Kidney (tissue), 14 donors: ENCODE measurements around the gene MST1. TPM values are rescaled to one million over a fixed set of nuclear protein-coding genes. Genes with fewer than 3 reads are reported as not detected.

Experiments used
- DNase-seq, 5 donors: peaks; one replicate each; pipeline ENCODE4 v3.0.0-alpha.2; 2013 to 2020
- FAIRE-seq: peaks from 2 replicates; lab custom pipeline; 2012; peaks lifted over from hg19 to GRCh38; lab: Jason Lieb, UNC
- H3K27ac ChIP-seq, 2 donors: one replicate each; pipeline ENCODE4 v1.7.0; 2013; ENCODE audit warnings: low read depth in 2 of 2, low read length in 2 of 2, inconsistent platforms in 1 of 2
- H3K27me3 ChIP-seq: one replicate; pipeline ENCODE4 v1.7.1; 2013; ENCODE audit warnings: low read length, inconsistent platforms; ENCODE audit not compliant: control insufficient read depth, insufficient read depth
- H3K36me3 ChIP-seq, 3 donors: one replicate each; pipeline versions ENCODE4 v1.7.0 to v1.7.1; 2013; ENCODE audit warnings: low read length in 3 of 3, control low read depth in 1 of 3, inconsistent platforms in 1 of 3; ENCODE audit not compliant: insufficient read depth in 3 of 3, control insufficient read depth in 2 of 3
- H3K4me1 ChIP-seq, 3 donors: one replicate each; pipeline versions ENCODE4 v1.7.0 to v1.7.1; 2013; ENCODE audit warnings: low read length in 3 of 3, inconsistent platforms in 1 of 3, low read depth in 1 of 3; ENCODE audit not compliant: control insufficient read depth in 2 of 3, insufficient read depth in 2 of 3
- H3K4me3 ChIP-seq, 3 donors: one replicate each; pipeline versions ENCODE4 v1.7.0 to v1.8.1; 2013; ENCODE audit warnings: low read length in 3 of 3, control low read depth in 1 of 3, inconsistent platforms in 1 of 3
- H3K9ac ChIP-seq, 3 donors: one replicate each; pipeline versions ENCODE4 v1.7.0 to v1.7.1; 2013; ENCODE audit warnings: low read length in 3 of 3, control low read depth in 1 of 3, inconsistent platforms in 1 of 3
- H3K9me3 ChIP-seq, 3 donors: one replicate each; pipeline versions ENCODE4 v1.7.0 to v1.7.1; 2013; ENCODE audit warnings: low read length in 3 of 3, control low read depth in 1 of 3, inconsistent platforms in 1 of 3; ENCODE audit not compliant: control insufficient read depth in 2 of 3, insufficient read depth in 1 of 3
- CTCF ChIP-seq: IDR thresholded peaks from 3 replicates; pipeline ENCODE4 v1.5.1; 2012; ENCODE audit warnings: mild to moderate bottlenecking, moderate library complexity, borderline replicate concordance; ENCODE audit not compliant: insufficient read depth; ENCODE audit errors: extremely low read depth
- intact Hi-C: fragments of 100-400 bp; cut with DNase I; formaldehyde crosslinking; loops from one replicate; pipeline ENCODE4 v1.11.1; 2022
- polyA plus RNA-seq: library from polyadenylated mRNA; stranded (reverse); fragments of 350-450 nt; fragmentation: Illumina TruSeq; extraction: RNeasy Lipid Tissue Mini Kit (QIAGEN cat#74804); gene quantifications from one replicate; pipeline ENCODE4 v1.2.3, GENCODE V29; 2014; ENCODE audit warnings: low read depth, low replicate concordance; ENCODE audit not compliant: insufficient read depth
- total RNA-seq: library from RNA; stranded (reverse); fragmentation: NEBNext Ultra II Directional; extraction: Animal tissue kit (Norgen Biotek cat#: 25700); gene quantifications from one replicate; pipeline ENCODE4 v1.2.1, GENCODE V29; 2021
- donor health status: control.
- donor health status: control.
- donor health status: control.
- donor health status: control.
- donor health status: control.
- donor health status: DM: yes; HTN: yes; CAD: no.
- donor health status: Normal renal cell carcinoma (clear cell type).

MST1 gene
- total and polyA plus RNA-seq, 2 donors from 2014 or later, result 77.3 to 152 TPM

GRCh38 chr3:49647741-49648140 lies 41.5 kb downstream of the MST1 start:
- intact Hi-C loops, result no loop called here
- no peak for DNase-seq
- Histone ChIP-seq H3K27me3 (no peaks in the 10 kb centered on the region), H3K36me3 (no peaks in the 10 kb centered on the region), H3K9ac (no peak overlapping the region), H3K4me3 (no peak overlapping the region), H3K9me3 (no peaks in the 10 kb centered on the region), H3K27ac (no peak overlapping the region), H3K4me1 (peaks cover 0 to 5% (median 0%) of the 10 kb centered on the region in 3 donors)
- no peak for FAIRE-seq
- TF ChIP-seq CTCF, result no peak

GRCh38 chr3:49646236-49646635 lies 43.0 kb downstream of the MST1 start:
- H3K36me3 ChIP-seq, result no peaks in the 10 kb centered on the region
- no peak overlapping the region for H3K4me3 ChIP-seq
- FAIRE-seq (no peak), DNase-seq (no peak)
- no peaks in the 10 kb centered on the region for H3K27me3 ChIP-seq
- peaks cover 0 to 5% (median 0%) of the 10 kb centered on the region in 3 donors for H3K4me1 ChIP-seq
- intact Hi-C loops, result no loop called here
- H3K27ac ChIP-seq, result no peak overlapping the region
- TF ChIP-seq CTCF, result no peak
- no peaks in the 10 kb centered on the region for H3K9me3 ChIP-seq
- H3K9ac ChIP-seq, result no peak overlapping the region

GRCh38 chr3:49644684-49645083 lies 44.6 kb downstream of the MST1 start:
- Histone ChIP-seq H3K9me3 (no peaks in the 10 kb centered on the region), H3K9ac (no peak overlapping the region), H3K27me3 (no peaks in the 10 kb centered on the region), H3K27ac (no peak overlapping the region), H3K4me1 (peaks cover 0 to 5% (median 0%) of the 10 kb centered on the region in 3 donors), H3K36me3 (no peaks in the 10 kb centered on the region), H3K4me3 (no peak overlapping the region)
- TF ChIP-seq CTCF, result no peak
- DNase-seq, result no peak
- intact Hi-C loops, result no loop called here
- FAIRE-seq, result no peak

GRCh38 chr3:49642708-49643145 lies 46.5 kb downstream of the MST1 start:
- Histone ChIP-seq H3K27ac (no peak overlapping the region), H3K9ac (no peak overlapping the region), H3K27me3 (no peaks in the 10 kb centered on the region), H3K36me3 (no peaks in the 10 kb centered on the region), H3K4me3 (no peak overlapping the region), H3K9me3 (no peaks in the 10 kb centered on the region), H3K4me1 (no peaks in the 10 kb centered on the region)
- intact Hi-C loops, result no loop called here
- DNase-seq (no peak), FAIRE-seq (no peak)
- TF ChIP-seq CTCF, result no peak
